NB4 (cell line): Measurements from ENCODE around the gene HECW1.

ENCODE experiments used
- DNase-seq: peaks from one replicate; pipeline ENCODE4 v3.0.0; 2010; ENCODE audit warnings: low read depth
- H3K4me3 ChIP-seq: one replicate; pipeline ENCODE4 v1.5.1; 2011; ENCODE audit warnings: mild to moderate bottlenecking, low read depth, low read length, moderate library complexity
- CTCF ChIP-seq: IDR thresholded peaks from one replicate; pipeline ENCODE4 v1.5.1; 2012; ENCODE audit warnings: low read depth, low read length
- MYC ChIP-seq: IDR thresholded peaks from 2 replicates; pipeline ENCODE4 v1.6.1; 2011; ENCODE audit warnings: low read depth, low read length
- POLR2A ChIP-seq: IDR thresholded peaks from 2 replicates; pipeline ENCODE4 v1.6.1; 2011; ENCODE audit warnings: mild to moderate bottlenecking; ENCODE audit not compliant: insufficient read length; ENCODE audit errors: extremely low read depth
- TF ChIP-seq, protein P1 (sequence below): IDR thresholded peaks from 2 replicates; pipeline ENCODE4 v1.6.1; 2011; ENCODE audit warnings: low read depth, low read length

The HECW1 gene

DNA sequence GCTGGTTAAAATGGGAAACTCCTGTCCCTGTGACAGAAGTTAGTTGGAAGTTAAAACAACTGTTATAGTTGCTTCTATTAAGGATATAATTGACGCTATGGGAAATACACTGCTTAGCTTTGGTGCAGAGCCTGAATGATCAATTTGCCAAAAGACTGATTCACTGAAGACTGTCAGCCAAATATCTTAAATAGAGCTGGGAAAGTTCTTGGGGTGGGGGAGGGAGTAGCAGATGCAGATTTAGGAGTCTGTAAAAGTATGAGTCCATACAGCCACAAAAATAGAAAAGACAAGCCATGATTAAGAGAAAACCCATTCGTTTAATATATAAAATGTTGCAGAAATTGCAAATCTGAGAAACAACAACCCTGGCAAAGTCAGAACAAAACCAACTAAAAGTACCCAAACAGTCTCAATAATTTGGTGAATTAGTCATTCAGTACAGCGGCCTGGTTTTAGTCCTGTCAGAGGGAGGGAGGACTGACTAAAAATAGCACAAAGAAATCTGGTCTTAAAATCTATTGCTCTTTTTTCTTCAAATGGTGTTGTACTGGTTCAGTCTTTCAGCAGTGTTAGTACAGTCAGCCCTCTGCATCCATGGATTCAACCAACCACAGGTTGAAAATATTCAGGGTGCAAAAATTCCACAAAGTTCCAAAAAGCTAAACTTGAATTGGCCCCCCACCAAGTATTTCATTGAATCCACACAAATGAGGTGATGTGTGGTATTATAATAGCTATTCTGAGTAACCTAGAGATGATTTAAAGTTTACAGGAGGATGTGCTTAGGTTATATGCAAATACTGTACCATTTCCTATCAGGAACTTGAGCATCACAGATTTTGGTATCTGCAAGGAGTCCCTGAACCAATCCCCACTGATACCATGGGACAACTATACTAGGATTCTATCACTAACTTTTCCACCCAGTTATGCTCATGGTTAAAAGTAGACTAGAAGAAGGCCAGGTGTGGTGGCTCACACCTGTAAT, 500.4 kb downstream of the HECW1 start:
- TF ChIP-seq POLR2A (no peak), CTCF (no peak), MYC (no peak)
- TF ChIP-seq, protein P1, sequence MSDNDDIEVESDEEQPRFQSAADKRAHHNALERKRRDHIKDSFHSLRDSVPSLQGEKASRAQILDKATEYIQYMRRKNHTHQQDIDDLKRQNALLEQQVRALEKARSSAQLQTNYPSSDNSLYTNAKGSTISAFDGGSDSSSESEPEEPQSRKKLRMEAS = no peak
- no peak overlapping the region for H3K4me3 ChIP-seq
- DNase-seq = no peak
